MV-4-11 (cell line): ENCODE results near the gene RLN3.
A peak's percentile ranks its signal among the peaks of the same experiment; 100 is the strongest.
"Not testable (repeated sequence)": the region's sequence is repeated elsewhere in the genome, so short reads cannot be mapped to it uniquely, and the experiment has no call there.

Source experiments
- DNase-seq: peaks from one replicate; lab custom pipeline; 2025; lab: John Stamatoyannopoulos, UW

RLN3 gene

DNA sequence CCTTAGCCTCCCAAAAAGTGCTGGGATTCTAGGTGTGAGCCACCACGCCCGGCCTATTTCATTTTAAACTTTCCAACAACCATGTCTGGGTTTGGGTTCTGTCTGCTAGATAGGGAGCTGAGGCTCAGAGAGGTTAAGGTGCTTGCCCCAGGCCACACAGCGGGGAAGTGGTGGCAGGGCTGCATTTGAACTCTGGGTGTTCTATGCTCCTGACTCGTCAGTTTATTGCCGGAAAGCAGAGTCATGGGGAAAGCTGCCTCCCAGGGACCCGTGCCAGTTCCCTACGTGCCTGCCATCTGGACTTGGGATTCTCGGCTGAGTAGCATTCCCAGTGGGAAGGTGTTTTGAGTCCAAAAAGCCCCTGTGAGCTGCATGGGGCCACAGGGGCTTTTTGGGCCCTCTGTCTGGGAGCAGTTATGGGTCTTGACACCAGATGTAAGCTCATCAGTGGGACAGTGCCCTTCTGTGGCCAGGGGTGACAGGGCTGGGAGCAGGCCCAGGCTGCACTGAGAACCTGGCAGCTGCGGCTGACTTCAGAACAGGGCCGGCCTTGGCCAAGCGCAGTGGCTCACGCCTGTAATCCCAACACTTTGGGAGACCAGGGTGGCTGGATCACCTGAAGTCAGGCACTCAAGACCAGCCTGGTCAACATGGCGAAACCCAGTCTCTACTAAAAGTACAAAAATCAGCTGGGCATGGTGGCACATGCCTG, 32.8 kb upstream of the RLN3 start:
- DNase-seq, result no peak

DNA sequence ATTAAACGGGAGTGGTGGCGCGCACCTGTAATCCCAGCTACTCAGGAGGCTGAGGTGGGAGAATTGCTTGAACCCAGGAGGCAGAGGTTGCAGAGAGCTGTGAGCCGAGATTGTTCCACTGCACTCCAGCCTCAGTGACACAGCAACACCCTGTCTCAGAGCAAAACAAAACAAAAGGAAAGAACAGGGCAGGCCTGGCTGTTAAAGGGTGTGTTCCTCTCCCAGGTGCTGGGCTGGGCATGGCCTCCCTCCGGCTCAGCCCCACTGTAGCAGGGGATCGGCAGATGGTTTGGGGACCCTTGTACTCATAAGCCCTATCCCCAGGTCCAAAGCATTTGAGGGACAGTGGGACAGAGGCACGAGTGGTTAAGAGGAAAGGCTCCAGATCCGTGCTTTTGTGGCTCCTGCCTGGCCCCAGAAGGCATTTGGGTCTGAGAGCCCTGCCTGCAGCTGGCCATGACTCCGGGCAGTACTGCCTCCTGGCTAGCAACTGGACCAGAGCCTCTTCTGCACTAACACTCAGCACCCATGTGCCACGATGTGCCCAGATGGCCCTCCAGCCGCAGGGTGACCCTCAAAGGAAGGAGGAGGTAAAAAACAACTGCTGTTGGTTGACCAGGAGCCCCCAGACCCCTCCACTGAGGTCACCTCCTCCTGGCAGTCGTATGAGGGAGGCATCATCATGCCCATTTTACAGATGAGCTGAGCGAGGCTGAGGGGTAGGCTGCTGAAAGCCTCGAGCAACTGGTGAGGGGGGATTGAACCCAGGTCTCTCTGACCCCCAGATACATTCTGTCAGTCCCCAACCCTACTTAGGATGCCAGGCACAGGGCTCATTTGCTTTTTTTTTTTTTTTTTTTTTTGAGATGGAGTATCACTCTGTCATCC, 31.8 kb upstream of the RLN3 start:
- no peak for DNase-seq

DNA sequence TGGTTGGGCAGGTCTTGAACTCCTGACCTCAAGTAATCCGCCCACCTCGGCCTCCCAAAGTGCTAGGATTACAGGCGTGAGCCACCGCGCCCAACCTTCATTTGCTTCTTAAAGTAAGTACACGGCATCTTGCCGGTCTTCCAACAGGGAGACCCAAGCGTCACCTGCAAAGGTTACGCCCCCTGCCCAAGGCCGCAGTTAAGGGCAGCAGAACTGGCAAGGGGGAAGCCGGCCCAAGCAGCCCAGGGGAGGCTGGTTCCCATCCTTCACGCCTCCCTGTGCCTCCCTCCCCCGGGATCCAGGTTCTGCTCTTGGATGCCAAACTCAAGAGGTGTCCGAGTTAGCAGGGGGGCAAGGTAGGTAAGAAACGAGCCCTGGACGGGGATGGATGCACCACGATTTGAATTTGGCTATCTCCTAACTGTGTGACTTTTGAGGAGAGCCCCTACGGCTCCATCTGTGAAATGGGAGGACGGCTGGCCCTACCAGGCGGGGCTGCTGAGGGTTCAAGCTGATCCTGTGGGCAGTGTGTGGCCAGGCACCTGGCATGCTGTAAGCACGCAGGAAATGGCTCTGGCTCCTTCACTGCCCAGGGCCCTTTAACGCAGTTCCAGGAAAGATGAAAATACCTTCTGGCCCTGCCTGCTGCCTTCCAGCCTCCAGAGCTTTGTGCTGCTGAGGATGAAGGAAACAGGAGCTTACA, 30.9 kb upstream of the RLN3 start:
- DNase-seq, result no peak

DNA sequence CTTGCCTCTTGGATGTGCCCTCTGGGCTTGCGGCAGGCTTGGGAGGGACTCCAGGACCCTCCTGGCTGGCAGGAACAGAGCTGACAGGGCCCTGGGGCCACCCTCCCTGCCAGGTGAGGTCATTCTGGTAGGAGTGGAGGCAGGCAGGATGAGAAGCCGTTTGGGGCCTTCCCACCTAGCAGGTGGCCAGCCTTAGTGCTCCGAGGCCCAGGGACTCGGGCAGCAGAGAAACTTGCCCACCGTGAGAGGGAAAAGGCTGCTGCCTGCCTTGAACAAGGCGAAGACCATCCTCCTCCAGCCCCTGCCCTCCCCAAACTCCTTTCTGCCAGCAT, 30.4 kb upstream of the RLN3 start:
- DNase-seq, result no peak

DNA sequence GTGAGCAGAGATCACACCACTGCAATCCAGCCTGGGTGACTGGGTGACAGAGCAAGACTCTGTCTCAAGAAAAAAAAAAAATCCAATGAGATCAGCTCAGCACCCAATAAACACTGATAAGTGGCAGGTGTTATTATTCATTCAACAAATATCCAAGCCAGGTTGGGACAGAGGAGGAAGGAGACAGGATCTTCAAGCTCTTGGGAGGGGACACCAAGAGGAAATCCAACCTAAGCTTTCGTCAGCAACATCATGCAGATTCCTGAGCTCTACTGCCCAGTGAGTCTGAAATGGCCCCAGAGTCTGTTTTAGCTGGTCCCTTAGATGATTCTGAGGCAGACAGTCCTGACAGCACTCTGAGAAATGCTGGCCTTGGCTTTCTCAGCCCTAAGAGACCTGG, 29.5 kb upstream of the RLN3 start:
- DNase-seq, result no peak

DNA sequence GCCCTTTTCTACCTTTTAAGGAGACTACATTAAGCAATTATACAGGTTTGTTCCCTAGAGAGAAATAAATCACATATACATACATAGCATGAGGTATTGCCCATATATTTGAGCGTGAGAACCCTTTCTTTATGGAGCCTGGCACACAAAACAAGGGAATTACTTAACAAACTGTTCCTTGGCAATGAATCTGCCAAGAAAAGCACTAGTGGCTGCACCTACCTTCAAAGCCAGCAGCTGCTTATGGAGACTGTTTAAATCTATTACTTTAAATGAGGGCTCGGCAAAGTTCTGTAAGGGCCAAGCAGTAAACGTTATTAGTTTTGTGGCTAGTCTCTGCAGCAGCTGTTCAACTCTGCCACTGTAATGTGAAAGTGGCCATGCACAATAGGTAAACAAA, 28.9 kb upstream of the RLN3 start:
- DNase-seq, result no peak

DNA sequence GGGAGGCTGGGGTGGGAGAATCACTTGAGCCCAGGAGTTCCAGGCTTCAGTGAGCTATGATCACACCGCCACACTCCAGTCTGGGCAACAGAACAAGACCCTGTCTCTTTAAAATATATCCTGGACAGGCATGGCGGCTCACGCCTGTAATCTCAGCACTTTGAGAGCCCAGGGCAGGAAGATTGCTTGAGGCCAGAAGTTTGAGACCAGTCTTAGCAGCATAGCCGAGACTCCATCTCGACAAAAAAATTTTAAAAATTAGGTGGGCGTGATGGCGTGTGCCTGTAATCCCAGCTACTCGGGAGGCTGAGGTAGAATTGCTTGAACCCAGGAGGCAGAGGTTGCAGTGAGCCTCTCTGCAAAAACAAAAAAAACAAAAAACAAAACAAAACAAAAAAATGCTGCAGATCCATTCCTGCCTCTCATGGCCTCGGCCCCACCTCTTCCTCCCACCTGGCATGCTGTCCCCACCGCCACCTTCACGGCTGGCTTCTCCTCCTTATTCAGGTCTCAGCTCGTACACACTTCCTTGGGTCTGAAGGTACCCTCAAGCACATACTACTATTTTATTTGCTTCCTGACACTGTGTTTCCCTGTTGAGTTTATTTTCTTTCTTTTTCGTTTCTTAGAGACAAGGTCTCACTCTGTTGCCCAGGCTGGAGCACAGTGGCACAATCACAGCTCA, 27.1 kb upstream of the RLN3 start:
- no peak for DNase-seq

DNA sequence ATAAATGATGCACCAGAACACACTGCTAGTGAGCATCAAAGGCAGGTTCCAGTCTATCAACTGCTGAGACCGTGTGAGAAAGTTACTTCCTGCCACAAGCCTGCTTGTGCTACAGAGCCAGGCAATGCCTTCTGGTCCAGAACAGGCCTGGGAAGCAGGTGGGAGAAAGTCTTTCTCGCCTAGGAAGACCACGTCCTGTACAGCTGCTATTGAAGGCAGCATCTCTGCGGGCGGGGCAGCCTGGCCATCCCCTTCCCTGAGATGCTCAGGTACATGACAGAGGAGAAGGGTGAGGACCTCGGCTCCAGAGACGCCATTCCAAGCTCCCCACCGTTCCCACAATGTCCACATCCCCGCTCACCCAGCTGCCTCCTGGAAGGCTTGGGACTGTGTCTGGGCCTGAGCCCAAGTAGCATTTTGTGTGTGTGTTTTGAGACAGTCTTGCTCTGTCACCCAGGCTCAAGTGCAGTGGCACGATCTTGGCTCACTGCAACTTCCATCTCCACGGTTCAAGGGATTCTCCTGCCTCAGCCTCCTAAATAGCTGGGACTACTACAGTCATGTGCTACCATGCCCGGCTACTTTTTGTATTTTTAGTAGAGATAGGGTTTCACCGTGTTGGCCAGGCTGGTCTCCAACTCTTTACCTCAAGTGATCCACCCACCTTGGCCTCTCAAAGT, 25.2 kb upstream of the RLN3 start:
- no peak for DNase-seq

DNA sequence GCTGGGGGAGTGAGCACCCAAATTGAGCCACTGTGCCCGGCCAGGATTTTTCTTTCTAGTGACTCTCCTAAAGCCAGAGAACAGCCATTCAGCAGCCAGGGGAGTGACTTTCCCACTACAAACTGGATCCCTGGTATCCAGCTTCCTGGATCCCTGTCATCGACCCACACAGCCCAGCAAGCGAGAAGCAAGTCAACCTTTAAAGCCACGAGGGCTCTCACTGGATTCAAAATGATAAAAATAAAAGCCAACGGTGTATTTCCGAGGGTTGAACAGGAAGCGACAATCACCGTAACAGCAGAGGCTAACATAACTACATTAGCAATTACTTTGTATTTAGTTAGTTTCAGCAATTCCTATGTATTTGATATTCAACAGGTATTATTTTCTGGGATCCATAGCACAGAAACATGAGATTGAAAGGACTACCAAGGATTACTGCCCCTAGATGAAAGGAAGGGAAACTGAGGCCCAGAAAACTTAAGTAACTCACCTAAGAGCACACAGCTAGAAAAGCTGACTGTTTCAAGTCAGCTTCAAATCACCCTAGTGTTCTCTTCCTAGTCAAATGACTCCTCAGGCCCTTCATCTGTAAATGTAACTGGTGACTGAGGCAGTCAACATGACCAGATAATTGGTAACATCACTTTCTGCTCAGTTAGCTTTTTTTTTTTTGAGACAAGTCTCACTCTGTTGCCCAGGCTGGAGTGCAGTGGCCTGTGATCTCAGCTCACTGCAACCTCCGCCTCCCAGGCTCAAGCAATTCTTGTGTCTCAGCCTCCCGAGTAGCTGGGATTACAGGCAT, 24.5 kb upstream of the RLN3 start:
- no peak for DNase-seq

DNA sequence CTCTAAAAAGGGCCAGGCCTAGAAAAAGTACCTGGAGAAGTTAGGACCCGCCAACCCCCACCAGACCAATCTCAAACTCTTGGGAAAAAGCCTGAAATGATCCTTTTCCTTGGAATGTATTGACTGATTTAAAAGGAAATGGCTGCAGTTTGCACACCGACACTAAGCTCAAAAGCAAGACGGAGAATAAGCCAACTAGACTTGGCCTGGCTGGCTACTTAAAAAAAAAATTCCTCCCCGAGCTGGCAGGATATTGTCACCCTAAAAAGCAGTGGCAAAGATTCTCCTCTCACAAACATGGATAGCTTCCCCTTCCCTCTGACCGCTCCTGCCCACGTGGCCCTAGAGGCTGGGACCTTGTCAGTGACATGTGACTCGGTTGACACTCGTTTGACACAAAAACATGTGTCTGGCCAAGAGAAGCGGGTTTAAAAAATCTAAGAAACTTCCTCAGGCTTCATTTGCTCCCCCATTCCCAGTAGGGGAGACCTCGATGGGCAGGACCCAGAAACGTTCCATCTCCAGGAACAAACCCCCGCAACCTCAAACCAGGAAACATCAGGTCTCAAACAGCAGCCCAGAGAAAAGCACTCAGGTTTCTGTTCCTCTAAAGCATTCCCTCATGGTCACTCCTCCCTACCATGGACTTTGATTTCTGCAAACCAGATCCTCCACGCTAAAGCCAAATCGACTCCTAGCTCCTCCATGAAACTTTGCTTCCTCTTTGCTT, 23.2 kb upstream of the RLN3 start:
- DNase-seq, result peak; percentile 100

DNA sequence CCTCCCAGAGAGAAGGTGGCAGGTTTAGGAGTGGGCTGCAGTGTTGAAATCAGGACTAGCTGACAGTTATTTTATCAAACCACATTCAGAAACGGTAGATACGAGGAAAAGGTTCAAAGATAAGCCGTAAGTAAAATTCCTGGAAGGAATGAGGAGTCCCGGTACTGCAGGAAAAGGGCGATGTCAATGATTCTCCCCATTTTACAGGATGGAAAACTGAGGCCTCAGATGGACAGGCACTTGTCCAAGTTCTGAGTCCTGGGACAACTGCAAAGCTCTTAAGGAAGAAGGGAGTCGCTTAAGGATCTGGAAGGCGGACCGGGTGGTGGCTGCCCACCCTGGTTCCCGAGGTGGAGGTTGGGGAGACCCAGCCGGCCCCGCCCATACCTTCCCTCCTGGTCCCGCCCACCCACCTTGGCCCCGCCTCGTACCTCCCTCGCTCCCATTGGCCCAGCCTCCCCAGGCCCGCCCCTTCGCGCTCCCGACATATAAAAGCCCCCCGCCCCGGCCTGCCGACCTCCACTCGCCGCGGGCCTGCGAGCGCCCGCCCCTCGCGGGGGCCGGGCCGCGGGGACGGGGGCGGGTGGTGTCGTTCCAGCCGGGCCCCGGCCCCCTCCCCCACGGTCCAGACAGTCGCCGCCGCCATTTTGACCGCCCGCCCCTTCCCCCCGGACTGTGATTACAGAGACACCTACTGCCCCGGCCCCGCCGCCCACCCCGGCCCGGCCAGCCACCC, 22.4 kb upstream of the RLN3 start:
- DNase-seq, result peak; percentile 76

DNA sequence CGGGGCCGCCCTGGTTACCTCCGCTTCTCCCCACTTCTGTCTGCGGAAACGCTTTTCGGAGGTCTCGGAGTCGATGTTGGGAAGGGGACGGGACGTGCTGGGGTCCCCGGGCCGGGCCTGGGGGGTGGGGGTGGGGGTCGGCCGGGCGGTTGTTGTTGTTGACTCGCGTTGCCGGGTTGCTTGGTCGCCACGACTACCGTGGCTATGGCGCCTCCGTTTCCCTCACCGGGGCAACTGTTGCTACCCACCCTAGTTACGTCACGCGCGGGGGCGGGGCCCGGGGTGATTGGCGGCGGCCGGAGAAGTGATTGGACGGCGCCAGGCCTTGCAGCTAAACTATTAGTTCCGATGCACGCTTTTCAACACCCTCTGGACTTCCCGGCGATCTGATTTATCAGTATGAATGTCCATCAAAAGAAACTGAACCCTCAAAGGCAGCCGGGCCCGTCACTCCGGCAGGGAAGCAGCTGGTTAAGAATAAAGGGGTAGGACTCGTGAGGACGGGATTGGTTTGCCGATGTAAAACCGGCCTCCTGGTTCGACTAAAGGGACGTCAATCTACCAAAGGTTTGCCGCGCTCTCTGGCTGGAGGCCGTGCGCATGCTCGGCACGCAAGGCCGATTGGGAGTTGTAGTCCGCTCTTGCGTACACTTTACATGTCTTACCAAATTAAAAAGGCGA, 21.7 kb upstream of the RLN3 start, which contains the start of gene RFX1:
RFX1 (minus strand) TSS at position 236 of the 681 bp plus-strand sequence. CDS start 12,477 bp downstream, outside the sequence.
- DNase-seq, result peak; percentile 100

DNA sequence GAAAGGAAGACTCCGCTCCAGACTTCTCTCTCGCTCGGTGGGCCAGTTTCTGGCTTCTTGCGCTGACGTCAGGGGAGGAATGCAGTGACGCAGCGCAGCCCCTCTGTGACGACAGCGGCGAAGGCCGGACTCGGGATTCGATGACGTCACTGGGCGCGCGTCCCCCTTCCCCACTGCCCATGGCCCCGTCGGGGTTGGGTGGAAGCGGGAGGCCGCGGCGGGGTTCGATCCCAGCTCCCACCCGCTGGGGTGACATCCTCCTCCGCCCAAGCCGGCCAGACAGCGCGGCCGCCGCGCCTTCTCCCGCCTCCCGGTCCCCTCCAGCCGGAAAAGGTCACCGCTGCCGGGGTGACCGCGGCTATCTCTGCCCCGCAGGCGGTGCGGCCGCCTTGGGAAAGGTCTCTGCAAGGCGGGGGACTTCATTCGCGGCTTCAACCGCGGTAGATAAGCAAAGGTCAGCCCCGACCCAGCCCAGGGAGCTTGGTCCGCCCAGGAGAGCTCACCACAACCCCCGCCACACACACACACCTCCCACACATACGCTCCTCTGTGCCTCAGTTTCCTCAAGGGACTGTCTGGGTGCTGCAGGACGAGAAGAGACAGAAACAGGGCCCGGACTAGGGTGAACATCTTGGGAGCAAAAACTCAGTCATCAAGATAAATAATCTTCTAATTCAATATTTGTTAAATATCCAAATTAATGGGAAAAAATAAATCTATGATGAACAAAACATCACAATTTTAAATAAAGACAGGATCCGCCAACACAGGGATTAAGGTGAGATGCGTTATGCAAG, 21.0 kb upstream of the RLN3 start:
- DNase-seq, result no peak

DNA sequence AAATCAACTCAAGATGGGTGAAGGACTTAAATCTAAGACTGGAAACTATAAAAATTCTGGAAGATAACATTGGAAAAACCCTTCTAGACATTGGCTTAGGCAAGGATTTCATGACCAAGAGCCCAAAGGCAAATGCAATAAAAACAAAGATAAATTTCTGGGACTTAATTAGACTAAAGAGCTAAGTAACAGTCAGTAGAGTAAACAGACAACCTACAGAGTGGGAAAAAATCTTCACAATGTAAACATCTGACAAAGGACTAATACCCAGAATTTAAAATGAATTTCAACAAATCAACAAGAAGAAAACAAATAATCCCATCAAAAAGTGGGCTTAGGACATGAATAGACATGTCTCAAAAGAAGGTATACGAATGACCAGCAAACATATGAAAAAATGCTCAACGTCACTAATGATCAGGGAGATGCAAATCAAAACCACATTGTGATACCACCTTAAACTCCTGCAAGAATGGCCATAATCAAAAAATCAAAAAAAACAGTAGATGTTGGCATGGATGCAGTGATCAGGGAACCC, 15.5 kb upstream of the RLN3 start:
- no peak for DNase-seq

DNA sequence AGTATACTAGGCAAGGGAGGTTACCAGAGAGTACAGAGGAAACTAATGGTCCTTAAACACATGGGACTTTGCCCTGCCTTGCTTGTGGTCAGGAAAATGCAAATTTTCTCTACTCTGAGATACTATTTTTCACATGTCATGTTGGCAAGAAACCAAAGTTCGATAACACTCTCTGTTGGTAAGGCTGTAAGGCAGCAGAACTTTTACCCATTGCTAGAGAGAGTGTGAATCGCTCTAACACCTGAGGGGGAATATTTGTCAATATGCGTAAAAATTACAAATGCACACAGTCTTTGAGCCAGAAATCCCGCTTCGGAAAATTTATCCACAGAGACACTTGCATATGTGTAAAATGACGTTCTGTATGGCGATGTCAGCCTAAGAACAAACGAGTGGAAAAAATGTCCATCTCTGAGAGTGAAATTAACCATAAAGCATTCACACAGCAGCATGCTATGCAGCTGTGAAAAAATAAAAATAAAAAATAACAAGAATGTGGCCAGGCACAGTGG, 12.4 kb upstream of the RLN3 start:
- no peak for DNase-seq

DNA sequence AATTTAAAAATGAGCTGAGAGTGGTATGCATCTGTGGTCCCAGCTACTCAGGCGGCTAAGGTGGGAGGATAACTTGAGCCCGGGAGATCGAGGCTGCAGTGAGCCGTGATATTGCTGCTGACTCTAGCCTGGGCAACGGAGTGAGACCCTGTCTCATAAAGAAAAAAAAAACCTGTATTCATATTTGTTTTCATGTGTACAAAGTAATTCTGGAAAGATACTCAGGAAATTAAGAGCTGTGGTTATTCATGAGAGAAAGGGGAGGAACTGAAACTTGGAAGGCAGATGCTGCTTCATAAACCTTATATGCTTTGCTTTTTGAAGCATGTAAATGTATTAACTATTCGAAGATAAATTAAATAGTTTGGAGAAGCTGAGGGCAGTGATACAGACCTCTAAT, 8.8 kb upstream of the RLN3 start:
- DNase-seq, result peak; percentile 74

DNA sequence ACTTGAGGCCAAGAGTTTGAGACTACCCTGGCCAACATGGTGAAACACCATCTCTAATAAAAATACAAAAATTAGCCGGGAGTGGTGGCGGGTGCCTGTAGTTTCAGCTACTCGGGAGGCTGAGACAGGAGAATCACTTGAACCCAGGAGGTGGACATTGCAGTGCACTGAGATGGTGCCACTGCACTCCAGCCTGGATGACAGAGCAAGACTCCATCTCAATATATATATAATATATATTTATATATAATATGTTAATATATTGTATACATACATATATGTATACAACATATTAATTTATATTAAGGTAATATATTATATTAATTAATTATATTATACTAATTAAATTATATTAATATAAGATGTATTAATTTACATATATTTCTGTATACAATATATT, 8.2 kb upstream of the RLN3 start:
- DNase-seq, result not testable (repeated sequence)
